Nephron (organoid): Measurements from ENCODE around the gene FOXL1.

Experiments used
- H3K27ac Mint-ChIP-seq, 3 experiments: 2 replicates each; pipeline ENCODE4 v1.8.0; 2020; ENCODE audit warnings: mixed read lengths in 3 of 3, mild to moderate bottlenecking in 2 of 3, moderate library complexity in 1 of 3
- H3K27me3 Mint-ChIP-seq: 2 replicates; pipeline ENCODE4 v1.8.0; 2021; ENCODE audit warnings: low read depth, mild to moderate bottlenecking, moderate library complexity, mixed read lengths
- H3K36me3 Mint-ChIP-seq: 2 replicates; pipeline ENCODE4 v1.8.0; 2020; ENCODE audit warnings: low read depth, mixed read lengths
- H3K4me1 Mint-ChIP-seq: 2 replicates; pipeline ENCODE4 v1.8.0; 2020; ENCODE audit warnings: mixed read lengths
- H3K4me3 Mint-ChIP-seq, 3 experiments: 2 replicates each; pipeline ENCODE4 v1.8.0; 2020; ENCODE audit warnings: mild to moderate bottlenecking in 3 of 3, mixed read lengths in 3 of 3, moderate library complexity in 2 of 3
- H3K9me3 Mint-ChIP-seq: 2 replicates; pipeline ENCODE4 v1.8.0; 2020; ENCODE audit warnings: mixed read lengths
- CTCF ChIP-seq, 3 experiments: fragments of 200-600 bp; sonication (generic); IDR thresholded peaks; one replicate each; pipeline ENCODE4 v1.5.0; 2021; ENCODE audit warnings: antibody characterized with exemption in 3 of 3; ENCODE audit not compliant: unreplicated experiment in 3 of 3

FOXL1 gene

GRCh38 chr16:86631444-86631843, 53.1 kb downstream of the FOXL1 start:
- TF ChIP-seq CTCF (IDR thresholded peaks at IDR 0.05; ENCODE audit: unreplicated experiment in 3 of 3), result no peak
- H3K4me3 Mint-ChIP-seq, result no peak overlapping the region
- peaks cover 28% of the 10 kb centered on the region for H3K4me1 Mint-ChIP-seq
- no peak overlapping the region for H3K27ac Mint-ChIP-seq
- H3K36me3 Mint-ChIP-seq, result no peaks in the 10 kb centered on the region
- peaks cover 28% of the 10 kb centered on the region for H3K27me3 Mint-ChIP-seq
- H3K9me3 Mint-ChIP-seq, result no peaks in the 10 kb centered on the region
